ENCODE data around the gene USP6NL. TPM values are rescaled to one million over a fixed set of nuclear protein-coding genes. Genes with fewer than 3 reads are reported as not detected.

The USP6NL gene
- polyA plus RNA-seq, 1 of the 3 experiments (the other 2 are of a cell fraction) = 8.9 TPM

GRCh38 chr10:11499425-11500071 lies 111.9 kb downstream of the USP6NL start:
- H3K4me2 ChIP-seq = no peak overlapping the region
- no peaks in the 10 kb centered on the region; a peak in 1 of 4 replicates for H3K4me1 ChIP-seq (ENCODE audit: control insufficient read depth in 1 of 2, insufficient read depth in 2 of 2, low read depth in 1 of 2, low read length in 1 of 2)
- no peaks in the 10 kb centered on the region for H3K79me2 ChIP-seq (ENCODE audit: insufficient read depth)
- no peak overlapping the region for H3K9ac ChIP-seq
- H3K27me3 ChIP-seq (ENCODE audit: insufficient read depth) = no peaks in the 10 kb centered on the region
- ChIA-PET POLR2A (no interaction called here), CTCF (interaction anchor here (1.0 to 1.9 kb wide), 3 partner anchors 16 to 17 kb away, joined by 3 to 7 read pairs (median 4); no protein-coding TSS in a partner anchor)
- no peaks in the 10 kb centered on the region for H4K20me1 ChIP-seq (ENCODE audit: insufficient read depth)
- H3K9me3 ChIP-seq = no peaks in the 10 kb centered on the region
- TF ChIP-seq NRF1 (IDR thresholded peaks at IDR 0.05; ENCODE audit: low read depth, low read length) = no peak
- TF ChIP-seq CHD2 (IDR thresholded peaks at IDR 0.05; ENCODE audit: low read length, partially characterized antibody) = no peak
- TF ChIP-seq SMC3 (IDR thresholded peaks at IDR 0.05; ENCODE audit: low read depth, low read length) = no peak
- no peak for TF ChIP-seq MEF2A (IDR thresholded peaks at IDR 0.05; ENCODE audit: borderline replicate concordance, low read depth)
- no peak for TF ChIP-seq MXI1 (IDR thresholded peaks at IDR 0.05; ENCODE audit: low read depth, low read length)
- TF ChIP-seq, protein P1, sequence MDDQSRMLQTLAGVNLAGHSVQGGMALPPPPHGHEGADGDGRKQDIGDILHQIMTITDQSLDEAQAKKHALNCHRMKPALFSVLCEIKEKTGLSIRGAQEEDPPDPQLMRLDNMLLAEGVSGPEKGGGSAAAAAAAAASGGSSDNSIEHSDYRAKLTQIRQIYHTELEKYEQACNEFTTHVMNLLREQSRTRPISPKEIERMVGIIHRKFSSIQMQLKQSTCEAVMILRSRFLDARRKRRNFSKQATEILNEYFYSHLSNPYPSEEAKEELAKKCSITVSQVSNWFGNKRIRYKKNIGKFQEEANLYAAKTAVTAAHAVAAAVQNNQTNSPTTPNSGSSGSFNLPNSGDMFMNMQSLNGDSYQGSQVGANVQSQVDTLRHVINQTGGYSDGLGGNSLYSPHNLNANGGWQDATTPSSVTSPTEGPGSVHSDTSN (IDR thresholded peaks at IDR 0.05) = no peak
- no peak for TF ChIP-seq RXRA (IDR thresholded peaks at IDR 0.05; ENCODE audit: borderline replicate concordance, low read depth)
- TF ChIP-seq YY1 (IDR thresholded peaks at IDR 0.05; ENCODE audit: low read depth) = no peak
- TF ChIP-seq EP300 (IDR thresholded peaks at IDR 0.05; ENCODE audit: borderline replicate concordance in 1 of 2, low read depth in 1 of 2, low read length in 1 of 2) = no peak
- no peak for TF ChIP-seq TEAD4 (IDR thresholded peaks at IDR 0.05; ENCODE audit: borderline replicate concordance, insufficient read depth)
- no peak for TF ChIP-seq NFIC (IDR thresholded peaks at IDR 0.05; ENCODE audit: borderline replicate concordance)
- no peak for TF ChIP-seq GABPA (IDR thresholded peaks at IDR 0.05; ENCODE audit: low read depth)
- no peak for TF ChIP-seq RFX5 (IDR thresholded peaks at IDR 0.05; ENCODE audit: low read length)
- TF ChIP-seq RCOR1 (IDR thresholded peaks at IDR 0.05; ENCODE audit: low read length) = no peak
- TF ChIP-seq, protein P2, sequence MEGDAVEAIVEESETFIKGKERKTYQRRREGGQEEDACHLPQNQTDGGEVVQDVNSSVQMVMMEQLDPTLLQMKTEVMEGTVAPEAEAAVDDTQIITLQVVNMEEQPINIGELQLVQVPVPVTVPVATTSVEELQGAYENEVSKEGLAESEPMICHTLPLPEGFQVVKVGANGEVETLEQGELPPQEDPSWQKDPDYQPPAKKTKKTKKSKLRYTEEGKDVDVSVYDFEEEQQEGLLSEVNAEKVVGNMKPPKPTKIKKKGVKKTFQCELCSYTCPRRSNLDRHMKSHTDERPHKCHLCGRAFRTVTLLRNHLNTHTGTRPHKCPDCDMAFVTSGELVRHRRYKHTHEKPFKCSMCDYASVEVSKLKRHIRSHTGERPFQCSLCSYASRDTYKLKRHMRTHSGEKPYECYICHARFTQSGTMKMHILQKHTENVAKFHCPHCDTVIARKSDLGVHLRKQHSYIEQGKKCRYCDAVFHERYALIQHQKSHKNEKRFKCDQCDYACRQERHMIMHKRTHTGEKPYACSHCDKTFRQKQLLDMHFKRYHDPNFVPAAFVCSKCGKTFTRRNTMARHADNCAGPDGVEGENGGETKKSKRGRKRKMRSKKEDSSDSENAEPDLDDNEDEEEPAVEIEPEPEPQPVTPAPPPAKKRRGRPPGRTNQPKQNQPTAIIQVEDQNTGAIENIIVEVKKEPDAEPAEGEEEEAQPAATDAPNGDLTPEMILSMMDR (IDR thresholded peaks at IDR 0.05) = no peak
- TF ChIP-seq EZH2phosphoT487 (IDR thresholded peaks at IDR 0.05; ENCODE audit: borderline replicate concordance, low read depth) = no peak
- no peak for TF ChIP-seq TCF12 (IDR thresholded peaks at IDR 0.05)
- TF ChIP-seq, protein P3, sequence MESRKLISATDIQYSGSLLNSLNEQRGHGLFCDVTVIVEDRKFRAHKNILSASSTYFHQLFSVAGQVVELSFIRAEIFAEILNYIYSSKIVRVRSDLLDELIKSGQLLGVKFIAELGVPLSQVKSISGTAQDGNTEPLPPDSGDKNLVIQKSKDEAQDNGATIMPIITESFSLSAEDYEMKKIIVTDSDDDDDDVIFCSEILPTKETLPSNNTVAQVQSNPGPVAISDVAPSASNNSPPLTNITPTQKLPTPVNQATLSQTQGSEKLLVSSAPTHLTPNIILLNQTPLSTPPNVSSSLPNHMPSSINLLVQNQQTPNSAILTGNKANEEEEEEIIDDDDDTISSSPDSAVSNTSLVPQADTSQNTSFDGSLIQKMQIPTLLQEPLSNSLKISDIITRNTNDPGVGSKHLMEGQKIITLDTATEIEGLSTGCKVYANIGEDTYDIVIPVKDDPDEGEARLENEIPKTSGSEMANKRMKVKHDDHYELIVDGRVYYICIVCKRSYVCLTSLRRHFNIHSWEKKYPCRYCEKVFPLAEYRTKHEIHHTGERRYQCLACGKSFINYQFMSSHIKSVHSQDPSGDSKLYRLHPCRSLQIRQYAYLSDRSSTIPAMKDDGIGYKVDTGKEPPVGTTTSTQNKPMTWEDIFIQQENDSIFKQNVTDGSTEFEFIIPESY (IDR thresholded peaks at IDR 0.05; ENCODE audit: borderline replicate concordance, low read depth) = no peak
- no peak for TF ChIP-seq USF1 (IDR thresholded peaks at IDR 0.05; ENCODE audit: borderline replicate concordance, low read depth)
- TF ChIP-seq FOXM1 (IDR thresholded peaks at IDR 0.05; ENCODE audit: low read depth) = no peak
- no peak overlapping the region for H2AFZ ChIP-seq (ENCODE audit: low read depth)
- WGBS (ENCODE audit: low lambda C conversion rate) = 96% methylated on average over 4 of the region's 4 CpGs
- H3F3A ChIP-seq (replicated peaks; ENCODE audit: insufficient read depth) = no peaks in the 10 kb centered on the region
- peaks cover 6 to 14% of the 10 kb centered on the region in 2 experiments for H3K36me3 ChIP-seq (replicated peaks in 1 of 2; ENCODE audit: control insufficient read depth in 1 of 2, insufficient read depth in 2 of 2, low read length in 1 of 2)
- H3K27ac ChIP-seq (ENCODE audit: low read depth in 2 of 2, low read length in 1 of 2) = no peak overlapping the region
- no peak overlapping the region for H3K4me3 ChIP-seq (ENCODE audit: low read depth in 2 of 2, low read length in 1 of 2)
- DNase-seq = no peak
- no peaks in the 10 kb centered on the region for H3K9me2 ChIP-seq
